Tibial nerve (tissue), 4 donors: ENCODE results near the gene FN3KRP. TPM values are rescaled to one million over a fixed set of nuclear protein-coding genes. Genes with fewer than 3 reads are reported as not detected.
"Not testable (repeated sequence)": the region's sequence is repeated elsewhere in the genome, so short reads cannot be mapped to it uniquely, and the experiment has no call there.

Experiments
- DNase-seq, 2 donors: peaks; one replicate each; pipeline ENCODE4 v3.0.0-alpha.2; 2019; ENCODE audit warnings: low spot score in 2 of 2
- H3K27ac ChIP-seq, 4 donors: fragments of 200-600 bp; sonication (generic) in 3 of 4; one replicate each; pipeline ENCODE4 v1.5.1; 2017 to 2019; ENCODE audit warnings: mild to moderate bottlenecking in 1 of 4
- H3K27me3 ChIP-seq, 2 donors: fragments of 200-600 bp; sonication (generic) in 1 of 2; one replicate each; pipeline versions ENCODE4 v1.5.1 to v1.6.0; 2017 to 2019
- H3K36me3 ChIP-seq, 3 donors: fragments of 200-600 bp; sonication (generic); one replicate each; pipeline ENCODE4 v1.5.1; 2018 to 2019
- H3K4me1 ChIP-seq, 4 donors: fragments of 200-600 bp; sonication (generic) in 3 of 4; one replicate each; pipeline ENCODE4 v1.5.1; 2017 to 2019
- H3K4me3 ChIP-seq, 4 donors: fragments of 200-600 bp; sonication (generic) in 3 of 4; one replicate each; pipeline ENCODE4 v1.5.1; 2017 to 2019; ENCODE audit warnings: mild to moderate bottlenecking in 1 of 4, moderate library complexity in 1 of 4
- H3K9me3 ChIP-seq, 4 donors: fragments of 200-600 bp; sonication (generic) in 3 of 4; one replicate each; pipeline ENCODE4 v1.5.1; 2017 to 2019
- CTCF ChIP-seq, 5 experiments: fragments of 200-600 bp in 3 of 5; fragments of 450-650 bp in 2 of 5; sonication (generic) in 3 of 5; IDR thresholded peaks; one replicate each; pipeline ENCODE4 v1.5.1; 2016 to 2019; ENCODE audit warnings: antibody characterized with exemption in 5 of 5, mild to moderate bottlenecking in 3 of 5, moderate library complexity in 2 of 5
- EP300 ChIP-seq, 2 donors: sonication (generic); formaldehyde crosslinking; IDR thresholded peaks; one replicate each; pipeline ENCODE4 v1.6.1; 2017; ENCODE audit warnings: antibody characterized with exemption in 2 of 2, mild to moderate bottlenecking in 1 of 2
- POLR2A ChIP-seq, 2 donors: fragments of 450-650 bp; IDR thresholded peaks; one replicate each; pipeline ENCODE4 v1.6.1; 2017; ENCODE audit warnings: antibody characterized with exemption in 2 of 2, mild to moderate bottlenecking in 2 of 2, moderate library complexity in 2 of 2
- WGBS, 2 donors: methylation state at CpG; one replicate each; pipeline ENCODE4 v1.1.5; 2018; 5-methylcytosine and 5-hydroxymethylcytosine counted together
- total RNA-seq, 4 donors: library from RNA; depleted of rRNA; stranded (reverse); fragments of >200 nt; gene quantifications; one replicate each; pipeline ENCODE4 v1.1.0, GENCODE V29; 2016

Gene FN3KRP
- total RNA-seq, 4 donors from 2014 or later = 17.4 to 22.5 (median 21.0) TPM

GRCh38 chr17:82743344-82744219 is 27.1 kb downstream of the FN3KRP start:
- Histone ChIP-seq H3K27ac (no peak overlapping the region), H3K9me3 (peaks cover 0 to 43% (median 3%) of the 10 kb centered on the region in 4 donors), H3K27me3 (no peaks in the 10 kb centered on the region), H3K4me1 (peaks cover 0 to 1% (median 0%) of the 10 kb centered on the region in 4 donors), H3K4me3 (no peak overlapping the region), H3K36me3 (peaks cover 5 to 79% (median 20%) of the 10 kb centered on the region in 3 donors)
- WGBS, 2 donors = 93 to 95% methylated on average over 10 to 14 of the region's 16 CpGs
- TF ChIP-seq POLR2A (IDR thresholded peaks at IDR 0.05) (no peak), EP300 (IDR thresholded peaks at IDR 0.05) (no peak), CTCF (IDR thresholded peaks at IDR 0.05) (no peak)
- no peak for DNase-seq

GRCh38 chr17:82744736-82745135 is 28.2 kb downstream of the FN3KRP start:
- Histone ChIP-seq H3K36me3 (peaks cover 5 to 83% (median 20%) of the 10 kb centered on the region in 3 donors), H3K9me3 (peaks cover 0 to 43% (median 3%) of the 10 kb centered on the region in 4 donors)
- H3K27ac ChIP-seq, H3K4me1 ChIP-seq, H3K4me3 ChIP-seq, H3K27me3 ChIP-seq, DNase-seq: not testable (repeated sequence)
- WGBS, 2 donors = 54 to 72% methylated on average over 5 to 7 of the region's 7 CpGs

- peaks cover 0 to 40% (median 2%) of the 10 kb centered on the region in 4 donors for H3K9me3 ChIP-seq
- WGBS, 2 donors = 83 to 93% methylated on average over 8 of the region's 8 CpGs
- no peaks in the 10 kb centered on the region for H3K27me3 ChIP-seq
- peaks cover 5 to 75% (median 18%) of the 10 kb centered on the region in 3 donors for H3K36me3 ChIP-seq
- H3K4me3 ChIP-seq = no peak overlapping the region
- H3K4me1 ChIP-seq = no peaks in the 10 kb centered on the region
- no peak overlapping the region for H3K27ac ChIP-seq
- no peak for DNase-seq
- TF ChIP-seq EP300 (IDR thresholded peaks at IDR 0.05) (no peak), POLR2A (IDR thresholded peaks at IDR 0.05) (no peak), CTCF (IDR thresholded peaks at IDR 0.05) (no peak)
Measured at GRCh38 chr17:82745524-82745923, 29.0 kb downstream of the FN3KRP start.

GRCh38 chr17:82748756-82749155 is 32.2 kb downstream of the FN3KRP start:
- Histone ChIP-seq H3K4me1 (peaks cover 0 to 17% (median 10%) of the 10 kb centered on the region in 4 donors), H3K9me3 (peaks cover 0 to 30% (median 0%) of the 10 kb centered on the region in 4 donors), H3K27me3 (no peaks in the 10 kb centered on the region), H3K27ac (no peak overlapping the region), H3K4me3 (no peak overlapping the region), H3K36me3 (peaks cover 0 to 42% (median 0%) of the 10 kb centered on the region in 3 donors)
- no peak for DNase-seq
- WGBS, 2 donors = 93 to 96% methylated on average over 16 of the region's 16 CpGs
- TF ChIP-seq CTCF (IDR thresholded peaks at IDR 0.05) (no peak), POLR2A (IDR thresholded peaks at IDR 0.05) (no peak), EP300 (IDR thresholded peaks at IDR 0.05) (no peak)

GRCh38 chr17:82750241-82750908 is 33.9 kb downstream of the FN3KRP start:
- no peak overlapping the region for H3K4me3 ChIP-seq
- 70 to 80% methylated on average over 29 to 38 of the region's 40 CpGs for WGBS, 2 donors
- no peaks in the 10 kb centered on the region for H3K27me3 ChIP-seq
- peaks cover 0 to 36% (median 0%) of the 10 kb centered on the region in 3 donors for H3K36me3 ChIP-seq
- TF ChIP-seq POLR2A (IDR thresholded peaks at IDR 0.05) = no peak
- no peak for TF ChIP-seq CTCF (IDR thresholded peaks at IDR 0.05)
- TF ChIP-seq EP300 (IDR thresholded peaks at IDR 0.05) = no peak
- peaks cover 0 to 33% (median 10%) of the 10 kb centered on the region in 4 donors for H3K4me1 ChIP-seq
- peaks cover 0 to 30% (median 0%) of the 10 kb centered on the region in 4 donors for H3K9me3 ChIP-seq
- DNase-seq = no peak
- peak overlapping the region in 1 of 4 donors; percentile 70 for H3K27ac ChIP-seq
